PFSK-1 (cell line): ENCODE results near the gene MINAR1. TPM values are rescaled to one million over a fixed set of nuclear protein-coding genes. Genes with fewer than 3 reads are reported as not detected.

Experiments used
- FOXP2 ChIP-seq: optimal IDR thresholded peaks from 2 replicates; pipeline ENCODE3; 2011; ENCODE audit warnings: borderline replicate concordance, control low read depth, inconsistent platforms; ENCODE audit not compliant: insufficient read depth; ENCODE audit errors: extremely low read length, extremely low read depth
- POLR2AphosphoS5 ChIP-seq: IDR thresholded peaks from 2 replicates; pipeline ENCODE4 v1.6.1; 2012; ENCODE audit warnings: low read depth, mild to moderate bottlenecking, control low read depth, low read length, moderate library complexity
- SIN3A ChIP-seq: IDR thresholded peaks from 2 replicates; pipeline ENCODE4 v1.6.1; 2012; ENCODE audit warnings: mild to moderate bottlenecking, low read length, moderate library complexity, borderline replicate concordance; ENCODE audit not compliant: insufficient read depth
- TAF1 ChIP-seq: IDR thresholded peaks from 2 replicates; pipeline ENCODE4 v1.6.1; 2012; ENCODE audit warnings: low read length, control low read depth, borderline replicate concordance; ENCODE audit not compliant: insufficient read depth
- polyA plus RNA-seq: library from polyadenylated mRNA; unstranded; fragments of >200 nt; gene quantifications from one replicate; pipeline ENCODE4 v1.2.1, GENCODE V29; 2012; ENCODE audit warnings: low read depth, missing spikeins; ENCODE audit not compliant: insufficient read length
- TF ChIP-seq, protein P1 (sequence below), 2 experiments: IDR thresholded peaks; 2 replicates each; pipeline versions ENCODE4 v1.6.1 to v1.8.0; 2011 to 2012; ENCODE audit warnings: low read depth in 2 of 2, low read length in 2 of 2, control low read depth in 1 of 2, inconsistent platforms in 1 of 2, mild to moderate bottlenecking in 1 of 2, moderate library complexity in 1 of 2; ENCODE audit not compliant: insufficient read depth in 1 of 2

Gene MINAR1, protein sequence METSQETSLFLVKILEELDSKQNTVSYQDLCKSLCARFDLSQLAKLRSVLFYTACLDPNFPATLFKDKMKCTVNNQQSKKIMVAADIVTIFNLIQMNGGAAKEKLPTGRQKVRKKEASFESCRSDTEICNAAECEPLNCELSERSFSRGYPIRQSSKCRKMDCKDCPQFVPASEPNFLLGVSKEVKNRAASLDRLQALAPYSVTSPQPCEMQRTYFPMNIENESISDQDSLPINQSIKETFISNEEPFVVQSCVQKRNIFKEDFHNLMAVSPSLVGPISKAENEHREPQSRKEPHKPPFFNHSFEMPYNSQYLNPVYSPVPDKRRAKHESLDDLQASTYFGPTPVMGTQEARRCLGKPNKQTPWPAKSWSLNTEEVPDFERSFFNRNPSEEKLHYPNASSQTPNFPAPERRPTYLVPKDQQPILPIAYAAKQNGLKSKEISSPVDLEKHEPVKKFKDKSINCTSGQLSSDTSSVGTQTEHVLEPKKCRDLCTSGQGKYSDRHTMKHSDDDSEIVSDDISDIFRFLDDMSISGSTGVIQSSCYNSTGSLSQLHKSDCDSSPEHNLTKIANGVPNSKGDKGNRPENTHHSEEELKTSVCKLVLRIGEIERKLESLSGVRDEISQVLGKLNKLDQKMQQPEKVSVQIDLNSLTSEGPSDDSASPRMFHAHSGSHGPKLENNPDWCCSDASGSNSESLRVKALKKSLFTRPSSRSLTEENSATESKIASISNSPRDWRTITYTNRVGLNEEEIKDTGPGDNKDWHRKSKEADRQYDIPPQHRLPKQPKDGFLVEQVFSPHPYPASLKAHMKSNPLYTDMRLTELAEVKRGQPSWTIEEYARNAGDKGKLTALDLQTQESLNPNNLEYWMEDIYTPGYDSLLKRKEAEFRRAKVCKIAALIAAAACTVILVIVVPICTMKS
- polyA plus RNA-seq: 0.97 TPM

GRCh38 chr15:79431636-79432344 is at the start of gene MINAR1:
TSS of gene MINAR1 (plus strand) at chr15:79432336. CDS start at chr15:79456148, 23,812 bp downstream.
- TF ChIP-seq, protein P1, sequence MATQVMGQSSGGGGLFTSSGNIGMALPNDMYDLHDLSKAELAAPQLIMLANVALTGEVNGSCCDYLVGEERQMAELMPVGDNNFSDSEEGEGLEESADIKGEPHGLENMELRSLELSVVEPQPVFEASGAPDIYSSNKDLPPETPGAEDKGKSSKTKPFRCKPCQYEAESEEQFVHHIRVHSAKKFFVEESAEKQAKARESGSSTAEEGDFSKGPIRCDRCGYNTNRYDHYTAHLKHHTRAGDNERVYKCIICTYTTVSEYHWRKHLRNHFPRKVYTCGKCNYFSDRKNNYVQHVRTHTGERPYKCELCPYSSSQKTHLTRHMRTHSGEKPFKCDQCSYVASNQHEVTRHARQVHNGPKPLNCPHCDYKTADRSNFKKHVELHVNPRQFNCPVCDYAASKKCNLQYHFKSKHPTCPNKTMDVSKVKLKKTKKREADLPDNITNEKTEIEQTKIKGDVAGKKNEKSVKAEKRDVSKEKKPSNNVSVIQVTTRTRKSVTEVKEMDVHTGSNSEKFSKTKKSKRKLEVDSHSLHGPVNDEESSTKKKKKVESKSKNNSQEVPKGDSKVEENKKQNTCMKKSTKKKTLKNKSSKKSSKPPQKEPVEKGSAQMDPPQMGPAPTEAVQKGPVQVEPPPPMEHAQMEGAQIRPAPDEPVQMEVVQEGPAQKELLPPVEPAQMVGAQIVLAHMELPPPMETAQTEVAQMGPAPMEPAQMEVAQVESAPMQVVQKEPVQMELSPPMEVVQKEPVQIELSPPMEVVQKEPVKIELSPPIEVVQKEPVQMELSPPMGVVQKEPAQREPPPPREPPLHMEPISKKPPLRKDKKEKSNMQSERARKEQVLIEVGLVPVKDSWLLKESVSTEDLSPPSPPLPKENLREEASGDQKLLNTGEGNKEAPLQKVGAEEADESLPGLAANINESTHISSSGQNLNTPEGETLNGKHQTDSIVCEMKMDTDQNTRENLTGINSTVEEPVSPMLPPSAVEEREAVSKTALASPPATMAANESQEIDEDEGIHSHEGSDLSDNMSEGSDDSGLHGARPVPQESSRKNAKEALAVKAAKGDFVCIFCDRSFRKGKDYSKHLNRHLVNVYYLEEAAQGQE (IDR thresholded peaks at IDR 0.05; ENCODE audit: insufficient read depth in 1 of 2, low read depth in 2 of 2, low read length in 2 of 2): no peak
- TF ChIP-seq SIN3A: no peak
- no peak for TF ChIP-seq FOXP2
- TF ChIP-seq POLR2AphosphoS5: no peak
- no peak for TF ChIP-seq TAF1

DNA sequence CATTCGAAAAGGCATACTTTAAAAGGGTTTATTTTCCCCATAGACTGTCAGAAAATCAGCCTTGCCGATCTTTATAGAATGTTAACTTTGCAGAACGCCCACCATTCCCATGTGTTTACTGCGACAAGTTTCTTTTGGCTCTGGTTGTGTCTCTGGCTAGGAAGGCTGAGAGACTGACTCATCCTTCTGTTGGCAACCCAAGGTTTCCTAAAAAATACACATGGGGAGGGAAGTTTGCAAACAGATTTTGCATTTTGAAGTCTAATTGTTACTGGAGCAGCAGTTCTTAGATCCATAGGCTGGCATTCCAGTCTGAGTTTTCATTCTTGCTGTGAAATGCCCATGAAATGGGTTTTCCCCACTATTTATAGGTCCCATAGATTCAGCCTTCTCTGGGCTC is 37.9 kb upstream of the MINAR1 start:
- TF ChIP-seq FOXP2: no peak
- TF ChIP-seq TAF1: no peak
- TF ChIP-seq, protein P1 (IDR thresholded peaks at IDR 0.05; ENCODE audit: insufficient read depth in 1 of 2, low read depth in 2 of 2, low read length in 2 of 2): no peak
- TF ChIP-seq POLR2AphosphoS5: no peak

GRCh38 chr15:79396850-79397249 is 35.3 kb upstream of the MINAR1 start:
- no peak for TF ChIP-seq TAF1
- TF ChIP-seq FOXP2: no peak
- no peak for TF ChIP-seq SIN3A
- TF ChIP-seq POLR2AphosphoS5: no peak
- TF ChIP-seq, protein P1 (IDR thresholded peaks at IDR 0.05; ENCODE audit: insufficient read depth in 1 of 2, low read depth in 2 of 2, low read length in 2 of 2): no peak; a peak in 1 of 4 replicates

DNA sequence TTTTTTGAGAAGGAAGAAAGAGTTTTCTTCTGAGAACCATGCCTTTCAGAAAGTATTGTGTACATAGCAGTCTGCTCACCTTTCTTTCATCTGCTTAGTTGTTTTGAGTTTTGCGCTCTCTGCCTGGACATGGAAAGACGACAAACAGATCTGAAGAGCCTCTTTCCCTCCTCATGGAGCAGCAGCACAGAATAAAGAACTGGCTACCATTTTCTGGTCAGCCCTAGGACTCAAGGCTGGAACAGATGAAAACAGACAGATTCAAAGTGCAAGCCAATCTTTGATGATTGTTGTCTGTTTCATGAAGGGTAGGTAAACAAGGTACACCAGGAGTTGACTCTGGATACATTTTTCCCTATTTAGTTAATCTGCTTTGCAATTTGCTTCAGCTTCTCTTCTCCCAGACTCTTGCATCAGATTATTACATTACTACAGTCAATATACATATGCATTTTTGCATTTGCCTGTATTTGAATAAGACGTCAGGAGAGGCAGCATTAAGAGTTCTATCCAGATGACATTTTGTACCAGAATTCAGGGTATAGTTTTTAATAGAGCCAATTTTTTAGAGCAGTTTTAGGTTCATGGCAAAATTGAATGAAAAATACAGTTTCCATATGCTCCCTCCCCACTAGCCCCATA is 34.7 kb upstream of the MINAR1 start:
- TF ChIP-seq SIN3A: no peak
- no peak for TF ChIP-seq FOXP2
- TF ChIP-seq TAF1: no peak
- TF ChIP-seq, protein P1 (IDR thresholded peaks at IDR 0.05; ENCODE audit: insufficient read depth in 1 of 2, low read depth in 2 of 2, low read length in 2 of 2): no peak
- no peak for TF ChIP-seq POLR2AphosphoS5
